Dedifferentiated amniotic fluid mesenchymal stem cell (primary cell): Measurements from ENCODE around the gene ERICH2.

ENCODE experiments used
- DNase-seq: peaks from one replicate; pipeline ENCODE4 v3.0.0-alpha.2; 2016; ENCODE audit errors: extremely low spot score

Gene ERICH2

DNA sequence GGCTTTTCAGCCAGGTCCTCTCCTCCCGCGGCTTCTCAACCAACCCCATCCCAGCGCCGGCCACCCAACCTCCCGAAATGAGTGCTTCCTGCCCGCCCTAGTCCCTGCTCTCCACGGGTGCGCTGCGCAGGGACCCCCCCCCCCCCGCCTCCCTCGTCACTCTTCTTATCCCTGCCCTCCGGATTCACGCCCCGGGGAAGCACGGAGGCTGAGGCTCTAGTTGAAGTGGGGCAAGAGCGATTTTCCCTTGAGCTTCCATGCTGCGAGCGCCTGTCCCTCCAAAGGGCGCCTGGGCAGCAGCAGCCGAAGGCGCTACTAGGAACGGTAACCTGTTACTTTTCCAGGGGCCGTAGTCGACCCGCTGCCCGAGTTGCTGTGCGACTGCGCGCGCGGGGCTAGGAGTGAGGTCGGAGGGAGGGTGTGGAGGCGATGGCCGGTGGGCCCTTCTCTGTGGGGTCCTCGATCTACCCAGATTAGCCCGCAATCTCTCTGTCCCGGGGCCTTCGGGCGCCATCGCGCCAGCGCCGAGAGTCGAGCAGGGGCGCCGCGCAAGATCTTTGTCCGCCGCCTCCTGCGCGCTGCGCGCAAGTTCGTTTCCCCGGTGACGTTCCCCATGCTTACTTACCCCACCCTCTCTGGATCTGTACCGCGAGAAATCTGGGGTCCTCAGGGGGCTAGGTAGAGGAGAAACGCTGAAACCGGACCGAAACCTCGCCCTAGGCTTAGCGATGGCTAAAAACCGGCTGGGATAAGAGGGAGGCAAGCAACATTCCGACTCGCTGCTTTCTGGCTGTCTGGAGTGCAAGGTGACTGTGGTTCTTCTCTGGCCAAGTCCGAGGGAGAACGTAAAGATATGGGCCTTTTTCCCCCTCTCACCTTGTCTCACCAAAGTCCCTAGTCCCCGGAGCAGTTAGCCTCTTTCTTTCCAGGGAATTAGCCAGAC lies 47.2 kb downstream of the ERICH2 start:
- no peak for DNase-seq

DNA sequence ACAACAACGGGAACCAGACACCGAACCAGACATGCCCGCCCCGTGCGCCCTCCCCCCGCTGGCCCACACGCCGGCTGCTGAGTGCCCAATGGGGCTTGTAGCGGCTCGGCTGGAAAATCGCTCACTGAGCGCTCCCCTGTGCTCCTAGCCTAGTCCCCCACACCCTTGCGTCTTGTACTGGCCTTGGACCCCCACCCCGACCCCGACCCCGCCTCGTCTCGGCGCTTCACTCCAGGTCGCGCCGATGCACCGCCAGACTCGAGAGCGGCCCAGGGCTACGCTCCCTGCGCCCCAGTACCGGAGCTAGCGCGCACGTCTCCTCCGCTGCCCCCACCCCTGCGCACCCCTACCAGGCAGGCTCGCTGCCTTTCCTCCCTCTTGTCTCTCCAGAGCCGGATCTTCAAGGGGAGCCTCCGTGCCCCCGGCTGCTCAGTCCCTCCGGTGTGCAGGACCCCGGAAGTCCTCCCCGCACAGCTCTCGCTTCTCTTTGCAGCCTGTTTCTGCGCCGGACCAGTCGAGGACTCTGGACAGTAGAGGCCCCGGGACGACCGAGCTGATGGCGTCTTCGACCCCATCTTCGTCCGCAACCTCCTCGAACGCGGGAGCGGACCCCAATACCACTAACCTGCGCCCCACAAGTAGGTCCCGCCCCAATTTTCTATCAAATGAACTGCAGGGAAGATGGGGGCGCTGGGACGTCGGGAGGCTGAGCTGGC lies 48.0 kb downstream of the ERICH2 start:
- DNase-seq = no peak

DNA sequence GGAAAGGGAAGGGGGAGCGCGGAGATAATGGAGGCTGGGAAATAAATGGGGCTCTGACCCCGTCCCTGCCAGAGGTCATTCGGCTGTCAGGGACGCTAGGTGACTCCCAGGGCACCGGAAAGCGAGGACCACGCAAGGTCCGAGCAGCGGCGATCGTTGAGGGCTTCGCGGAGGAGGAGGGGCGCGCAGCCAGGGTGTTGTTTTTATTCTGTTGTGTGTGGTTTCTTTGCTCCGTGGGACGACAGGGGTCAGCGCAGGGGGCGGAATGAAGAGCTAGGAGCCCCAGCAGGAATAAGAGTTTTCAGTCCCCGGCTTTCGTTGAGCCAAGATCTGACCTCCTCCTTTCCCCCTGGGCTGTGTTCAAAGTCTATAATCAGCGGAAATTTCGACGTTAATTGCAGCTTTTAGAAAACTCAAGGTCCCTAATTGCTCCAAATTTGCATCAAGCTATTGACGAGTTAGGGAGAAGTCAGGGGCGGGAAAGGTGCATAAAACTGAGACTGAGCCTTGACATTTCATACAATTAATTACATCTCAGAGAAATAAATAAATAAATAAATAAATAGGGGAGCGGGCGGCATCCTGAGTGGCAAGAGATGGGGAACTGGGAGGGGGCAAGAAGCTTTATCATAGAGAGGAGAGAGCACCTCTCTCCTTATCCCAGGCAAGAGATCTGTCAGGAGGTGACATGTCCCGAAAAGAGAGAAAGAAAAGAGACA lies 48.7 kb downstream of the ERICH2 start:
- DNase-seq = no peak

DNA sequence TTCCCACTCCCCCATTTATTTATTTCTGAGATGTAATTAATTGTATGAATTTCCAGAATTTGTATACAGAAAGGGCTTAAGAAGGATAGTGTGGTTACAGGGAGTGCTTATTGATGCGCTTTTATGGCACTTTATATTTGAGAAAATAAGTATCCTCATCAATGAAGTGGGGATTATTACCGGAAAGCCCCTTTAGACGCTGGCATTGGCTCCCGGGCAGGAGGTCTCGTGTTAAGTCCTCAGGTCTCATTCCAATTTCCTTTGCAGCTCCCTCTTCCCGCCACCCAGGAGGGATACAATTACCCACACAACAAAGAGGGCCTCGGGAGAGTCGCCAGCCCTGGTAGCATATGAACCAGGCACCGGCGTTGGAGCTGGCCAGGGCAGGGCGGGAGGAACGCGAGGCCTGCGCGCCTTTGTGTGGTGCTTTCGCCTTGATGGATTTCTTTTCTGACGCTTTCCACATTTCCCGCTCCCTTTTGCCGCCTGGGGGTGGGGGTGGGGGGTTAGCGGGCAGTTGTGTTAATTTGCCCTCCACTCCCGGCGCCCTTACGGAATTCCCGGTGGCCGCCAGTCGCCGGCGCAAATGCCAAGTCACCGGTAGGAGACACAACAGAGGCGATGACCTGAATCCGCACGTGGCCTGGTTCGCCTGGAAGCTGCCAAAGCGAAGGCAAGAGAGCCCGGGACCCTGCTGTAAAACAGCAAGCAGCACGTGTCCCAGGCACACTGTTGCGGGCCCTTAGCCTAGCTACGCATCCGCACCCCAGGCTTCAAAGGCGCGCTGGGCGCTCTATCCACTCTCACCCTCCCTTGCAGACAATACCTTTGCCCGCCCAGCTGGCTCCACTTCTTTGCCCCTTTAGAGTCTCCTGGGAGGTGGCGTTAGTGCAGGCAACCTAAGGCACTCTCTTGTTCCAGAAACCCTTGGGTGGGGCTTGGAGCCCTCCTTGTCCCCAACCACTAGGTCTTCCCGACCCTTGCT lies 49.8 kb downstream of the ERICH2 start:
- DNase-seq = no peak

DNA sequence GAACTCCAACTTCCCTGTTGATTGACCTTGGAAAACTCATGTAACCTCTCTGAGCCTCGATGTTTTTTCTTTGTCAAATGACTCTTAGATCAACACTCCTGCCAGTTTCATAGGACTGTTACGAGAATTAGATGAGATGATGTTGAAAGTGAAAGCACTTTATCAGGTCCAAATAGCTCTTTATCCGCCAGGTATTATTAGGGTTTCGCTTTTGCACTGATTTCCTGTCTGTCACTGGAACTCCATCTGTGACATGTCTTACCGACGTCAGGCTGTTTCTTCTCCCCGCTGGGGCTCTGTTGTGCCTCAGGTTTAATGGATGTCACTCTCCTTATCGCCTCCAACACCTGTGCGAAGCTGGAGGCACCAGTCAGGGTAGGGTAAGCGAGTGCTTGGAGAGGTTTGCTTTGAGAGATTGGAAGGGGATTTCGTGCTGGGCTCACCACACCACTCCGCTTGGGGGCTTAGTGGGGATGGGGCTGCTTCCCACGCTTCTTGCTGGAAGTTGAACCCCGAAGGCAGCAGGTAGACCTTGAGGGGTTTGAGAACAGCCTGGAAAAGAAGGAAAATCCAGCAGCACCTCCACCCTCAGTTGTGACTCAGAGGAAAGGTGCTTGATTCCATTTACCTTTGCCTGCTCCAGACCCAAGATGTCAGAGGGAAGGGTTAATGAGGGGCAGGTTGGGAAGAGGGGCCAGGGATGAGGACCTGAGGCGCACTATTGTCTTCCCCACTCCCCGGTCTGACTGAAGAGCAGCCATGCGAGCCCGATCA lies 50.8 kb downstream of the ERICH2 start:
- DNase-seq = no peak

DNA sequence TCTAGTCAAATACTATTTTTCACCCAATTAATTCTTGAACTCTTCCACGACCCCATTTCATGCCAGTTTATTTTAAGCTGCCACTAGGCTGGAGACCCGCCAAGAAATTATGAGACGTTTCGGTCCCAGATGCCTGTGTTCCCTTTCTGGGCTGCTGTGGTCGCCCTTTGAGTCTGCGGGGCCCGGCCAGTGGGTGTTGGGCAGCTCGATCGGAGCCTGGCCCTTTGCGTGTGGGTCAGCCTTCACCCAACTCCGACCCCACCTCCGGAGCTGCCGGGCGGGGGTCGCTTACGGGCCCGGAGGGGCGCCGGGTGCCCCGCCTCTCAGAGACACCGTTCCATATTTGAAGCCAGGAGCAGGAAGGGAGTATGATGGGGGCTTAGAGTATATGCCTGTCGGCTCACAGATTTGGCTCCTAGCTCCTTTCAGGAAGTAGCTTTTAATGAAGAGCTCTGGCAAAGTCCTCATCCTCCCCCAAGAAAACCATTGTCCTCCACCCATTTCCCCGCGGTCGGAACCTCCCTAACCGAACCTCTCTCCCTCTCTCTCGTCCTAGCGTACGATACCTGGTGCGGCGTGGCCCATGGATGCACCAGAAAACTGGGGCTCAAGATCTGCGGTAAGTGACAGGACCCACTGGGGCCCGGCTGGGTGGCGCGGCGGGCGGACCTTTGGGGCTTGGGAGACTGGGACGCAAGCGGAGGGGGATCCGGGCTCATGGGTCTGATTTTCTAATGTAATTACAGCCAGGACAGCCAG lies 51.5 kb downstream of the ERICH2 start:
- no peak for DNase-seq

DNA sequence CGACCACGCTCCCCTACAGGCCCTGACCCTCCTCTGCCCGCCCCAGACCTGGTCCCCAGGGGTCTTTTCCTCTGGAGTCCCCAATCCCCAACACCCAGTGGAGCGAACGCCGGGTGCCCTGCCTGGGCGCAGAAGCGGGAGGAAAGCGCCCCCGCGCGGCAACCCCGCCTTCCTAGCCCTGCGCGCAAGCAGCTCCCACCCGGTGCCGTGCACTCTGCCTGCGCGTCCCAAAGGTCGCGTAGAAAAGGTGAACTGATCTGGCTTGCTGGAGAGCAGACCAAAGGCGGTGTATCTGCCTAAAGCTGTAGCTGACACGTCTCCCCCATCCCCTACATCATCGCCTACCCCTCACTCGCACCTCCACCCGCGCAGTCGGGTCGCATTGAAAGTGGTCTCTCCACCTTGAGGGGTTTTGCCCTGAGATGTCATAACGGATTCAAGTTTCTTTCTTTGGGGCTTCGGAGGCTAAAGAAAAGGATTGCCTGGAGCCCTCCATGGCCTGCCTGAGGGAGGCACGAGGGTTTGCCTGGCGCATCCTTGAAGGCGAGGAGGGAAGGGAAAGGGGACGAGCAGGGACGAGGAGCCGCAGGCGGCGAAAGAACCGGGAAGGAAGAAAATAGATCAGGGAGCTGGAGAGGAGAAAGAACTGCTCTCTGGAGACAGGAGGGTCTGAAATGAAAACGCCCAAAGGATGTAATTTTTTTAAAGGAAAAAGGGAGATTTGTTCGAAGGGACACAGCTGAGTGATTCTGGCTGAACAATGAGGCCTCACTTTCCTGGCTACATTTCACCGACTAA lies 52.3 kb downstream of the ERICH2 start:
- no peak for DNase-seq

DNA sequence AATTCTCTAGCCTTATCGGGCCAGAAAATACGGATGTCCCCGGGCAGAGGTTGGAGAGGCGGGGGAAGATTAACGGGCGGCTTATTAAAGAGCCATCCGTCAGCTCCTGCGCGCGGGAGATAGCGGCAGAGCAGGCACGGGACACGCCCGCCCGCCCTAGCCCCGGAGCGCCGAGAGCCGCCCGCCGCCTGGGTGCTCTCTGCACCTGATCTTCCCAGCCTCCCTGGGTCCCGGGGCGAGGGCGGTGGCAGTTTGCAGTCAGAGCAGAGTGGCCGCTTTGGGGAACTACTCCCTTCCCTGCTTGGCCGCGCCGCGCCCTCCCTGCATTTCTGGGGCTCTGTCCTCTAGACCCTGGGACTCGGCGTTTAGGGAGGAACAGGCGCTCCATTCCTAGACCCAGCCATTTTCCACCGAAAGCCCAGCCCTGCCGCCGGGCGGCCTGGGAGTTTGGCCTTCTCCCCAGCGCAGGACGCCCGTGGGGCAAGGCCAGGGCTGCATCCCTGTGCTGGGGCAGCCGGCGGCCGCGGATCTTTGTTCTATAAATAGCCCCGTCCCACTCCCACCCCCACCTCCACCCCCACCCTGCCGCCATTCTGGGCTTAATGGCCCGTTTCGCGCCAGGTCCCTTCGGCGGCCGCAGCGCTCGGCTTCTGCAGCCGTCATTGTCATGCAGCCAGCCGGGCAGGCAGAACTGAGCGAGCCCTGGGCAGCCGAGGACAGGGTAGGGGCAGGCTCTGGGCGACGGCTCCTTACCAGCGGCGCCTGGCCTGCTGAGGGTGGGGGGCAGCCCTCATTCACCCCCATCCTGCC lies 53.1 kb downstream of the ERICH2 start:
- no peak for DNase-seq

DNA sequence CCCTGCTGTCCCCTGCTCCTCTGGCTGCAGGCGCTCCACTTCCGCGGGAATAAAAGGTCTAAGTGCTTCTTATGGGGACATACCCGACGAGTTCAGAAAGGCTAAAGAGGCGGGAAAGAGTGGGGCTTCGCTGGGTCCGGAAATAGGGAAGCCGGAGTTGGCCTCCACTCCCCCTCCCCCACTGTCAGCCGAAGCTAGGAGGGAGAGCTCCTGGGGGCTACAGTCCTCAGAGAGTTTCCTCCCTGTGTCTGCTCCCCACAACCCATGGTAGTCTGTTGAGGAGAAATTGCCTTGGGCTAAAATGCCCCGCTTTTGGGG lies 53.7 kb downstream of the ERICH2 start:
- no peak for DNase-seq

DNA sequence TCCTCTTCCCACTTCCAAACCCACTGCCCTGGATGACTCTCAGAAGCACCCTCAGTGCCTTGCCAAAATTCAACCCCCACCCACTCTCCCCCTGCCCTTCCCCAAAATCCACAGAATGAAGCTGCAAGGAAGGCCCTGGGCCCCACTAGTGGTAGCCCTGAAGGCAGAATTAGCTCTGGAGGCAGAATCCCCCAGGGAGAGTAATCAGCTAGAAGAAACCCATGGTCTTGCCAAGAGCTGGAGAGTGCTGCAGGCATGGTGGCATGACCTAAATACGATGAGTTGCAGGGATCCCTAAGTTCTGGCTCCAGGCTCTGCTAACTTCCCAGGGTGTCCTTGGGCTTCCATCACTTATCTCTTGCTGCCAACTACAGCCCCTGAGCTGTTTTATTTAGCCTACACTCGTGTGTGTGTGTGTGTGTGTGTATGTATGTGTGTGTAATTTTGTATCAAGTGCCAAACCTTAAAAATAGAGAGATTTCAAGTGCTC lies 54.4 kb downstream of the ERICH2 start:
- no peak for DNase-seq

DNA sequence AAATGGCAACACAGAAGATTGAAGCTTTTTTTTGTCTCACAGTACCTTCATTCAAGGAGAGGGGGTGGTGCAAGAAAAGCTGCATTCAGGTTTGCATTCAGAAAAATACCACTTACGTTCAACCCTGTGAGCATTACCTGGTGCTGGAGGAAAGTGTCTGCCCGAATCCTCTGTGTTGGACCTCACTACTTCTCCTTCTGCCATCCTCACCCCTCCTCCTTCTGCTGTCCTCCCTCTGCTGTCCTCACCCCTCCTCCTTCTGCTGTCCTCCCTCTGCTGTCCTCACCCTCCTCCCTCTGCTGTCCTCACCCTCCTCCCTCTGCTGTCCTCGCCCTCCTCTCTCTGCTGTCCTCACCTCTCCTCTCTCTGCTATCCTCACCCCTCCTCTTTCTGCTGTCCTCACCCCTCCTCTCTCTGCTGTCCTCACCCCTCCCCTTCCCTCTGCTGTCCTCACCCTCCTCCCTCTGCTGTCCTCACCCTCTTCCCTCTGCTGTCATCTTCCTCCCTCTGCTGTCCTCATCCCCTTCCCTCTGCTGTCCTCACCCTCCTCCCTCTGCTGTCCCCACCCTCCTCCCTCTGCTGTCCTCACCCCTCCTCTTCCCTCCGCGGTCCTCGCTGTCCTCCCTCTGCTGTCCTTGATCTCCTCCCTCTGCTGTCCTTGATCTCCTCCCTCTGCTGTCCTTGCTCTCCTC lies 57.8 kb downstream of the ERICH2 start:
- DNase-seq = no peak

DNA sequence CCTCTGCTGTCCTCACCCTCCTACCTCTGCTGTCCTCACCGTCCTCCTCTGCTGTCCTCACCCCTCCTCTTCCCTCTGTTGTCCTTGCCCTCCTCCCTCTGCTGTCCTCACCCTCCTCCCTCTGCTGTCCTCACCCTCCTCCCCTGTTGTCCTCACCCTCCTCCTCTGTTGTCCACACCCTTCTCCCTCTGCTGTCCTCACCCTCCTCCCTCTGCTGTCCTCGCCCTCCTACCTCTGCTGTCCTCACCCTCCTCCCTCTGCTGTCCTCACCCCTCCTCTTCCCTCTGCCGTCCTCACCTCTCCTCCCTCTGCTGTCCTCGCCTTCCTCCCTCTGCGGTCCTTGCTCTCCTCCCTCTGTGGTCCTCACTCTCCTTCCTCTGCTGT lies 58.3 kb downstream of the ERICH2 start:
- no peak for DNase-seq

DNA sequence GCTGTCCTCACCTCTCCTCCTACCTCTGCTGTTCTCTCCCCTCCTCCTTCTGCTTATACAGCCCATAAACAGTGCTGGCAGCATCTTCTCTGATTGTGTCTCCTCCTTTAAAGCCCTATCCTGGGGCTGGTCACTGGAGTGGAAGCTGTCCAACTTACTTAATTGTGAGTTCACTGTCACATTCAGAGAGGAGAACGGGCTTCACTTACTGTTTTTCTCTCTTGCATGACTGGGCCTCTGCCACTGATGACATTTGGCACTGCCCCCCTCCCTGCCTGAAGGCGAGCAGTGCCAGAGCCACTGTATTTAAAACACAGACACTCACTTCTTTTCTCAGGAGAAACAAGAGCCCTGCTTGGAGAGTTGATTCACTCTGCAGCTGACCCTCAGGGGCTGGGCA lies 58.9 kb downstream of the ERICH2 start:
- no peak for DNase-seq

DNA sequence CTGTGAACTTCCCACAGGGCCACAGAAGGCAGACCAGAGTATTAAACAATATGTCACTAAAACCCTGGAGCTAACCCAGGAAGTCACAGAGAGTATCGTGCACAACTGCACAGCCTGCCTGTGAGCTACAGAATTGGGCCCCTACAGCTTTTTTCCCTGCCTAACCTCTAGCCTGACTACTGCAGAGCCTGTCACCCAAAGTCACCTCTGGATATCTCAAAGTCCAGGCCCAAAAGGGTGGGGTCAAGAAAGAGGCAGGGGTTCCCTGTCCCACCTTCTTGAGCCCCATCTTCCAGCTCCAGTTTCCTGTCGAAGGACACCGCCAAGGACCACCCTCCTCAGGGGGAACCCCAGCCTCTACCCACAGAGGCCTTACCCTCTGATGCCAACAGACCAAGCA lies 60.0 kb downstream of the ERICH2 start:
- DNase-seq = no peak

DNA sequence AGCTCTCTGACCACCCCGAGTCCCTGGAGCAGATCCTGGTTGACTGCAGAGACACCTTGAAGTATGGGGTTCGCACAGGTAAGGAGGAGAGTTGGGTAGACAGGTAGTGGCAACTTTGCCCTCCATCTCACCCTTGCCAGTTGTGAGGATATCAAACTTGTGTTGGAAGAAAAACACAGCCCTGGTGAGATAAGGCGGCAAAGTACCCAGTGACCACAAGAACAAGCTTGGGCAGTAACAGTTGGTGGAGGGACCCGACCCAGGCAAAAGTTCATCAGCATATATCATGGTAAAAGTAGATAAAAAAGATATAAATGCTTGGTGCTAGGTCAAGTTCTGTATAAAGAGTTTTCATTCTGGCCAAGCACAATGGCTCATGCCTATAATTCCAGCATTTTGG lies 60.9 kb downstream of the ERICH2 start:
- DNase-seq = no peak

DNA sequence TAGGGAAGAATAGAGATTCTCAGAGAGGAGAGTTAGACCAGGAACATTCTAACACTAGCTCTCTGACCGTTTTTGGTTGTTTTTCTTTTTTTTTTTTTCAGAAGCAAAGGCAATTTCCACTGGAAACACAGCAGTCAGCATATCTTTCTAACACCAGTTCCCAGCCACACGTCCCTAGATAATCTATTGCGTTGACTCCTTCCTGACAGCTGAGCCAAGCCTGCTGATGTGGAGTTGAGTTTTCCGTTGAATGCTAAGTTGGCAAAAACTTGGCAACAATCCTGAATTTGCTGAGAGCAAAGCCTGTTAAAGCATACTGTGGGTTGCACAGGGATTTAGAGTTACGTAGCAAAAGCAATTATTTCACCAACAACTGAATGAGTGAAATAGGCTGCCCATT lies 65.8 kb downstream of the ERICH2 start:
- DNase-seq = no peak

DNA sequence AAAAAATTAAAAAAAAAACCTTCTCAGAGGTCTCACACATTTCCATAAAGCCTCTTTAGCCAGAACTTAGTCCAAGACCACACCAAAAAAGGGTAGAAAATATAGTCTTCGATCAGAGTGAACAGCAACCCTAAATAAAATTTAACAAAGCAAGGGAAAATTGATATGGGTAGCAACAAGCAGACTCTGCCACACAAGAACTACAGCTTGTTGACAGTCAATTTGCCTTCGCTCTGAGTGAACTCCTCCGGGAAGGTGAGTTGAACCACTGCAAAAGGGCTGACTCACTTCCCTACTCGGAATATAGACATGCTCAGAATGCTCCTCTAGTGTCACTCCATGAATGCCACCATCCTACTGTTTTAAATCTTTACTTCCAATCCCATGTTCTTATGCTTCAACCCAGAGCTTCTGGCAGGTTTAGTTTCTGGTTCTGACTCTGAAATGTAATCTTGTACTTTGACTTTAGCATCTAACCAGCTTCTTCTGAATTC lies 70.6 kb downstream of the ERICH2 start:
- no peak for DNase-seq
